HG03521 (cell line): Measurements from ENCODE around the gene JDP2.

Experiments used
- ATAC-seq: cut with Tn5 transposase; IDR thresholded peaks from one replicate; pipeline ENCODE4 v1.9.1; 2021; ENCODE audit warnings: mild to moderate bottlenecking, moderate library complexity; ENCODE audit not compliant: unreplicated experiment

The JDP2 gene

GRCh38 chr14:75409316-75410205, 18.3 kb upstream of the JDP2 start:
- no peak for ATAC-seq

DNA sequence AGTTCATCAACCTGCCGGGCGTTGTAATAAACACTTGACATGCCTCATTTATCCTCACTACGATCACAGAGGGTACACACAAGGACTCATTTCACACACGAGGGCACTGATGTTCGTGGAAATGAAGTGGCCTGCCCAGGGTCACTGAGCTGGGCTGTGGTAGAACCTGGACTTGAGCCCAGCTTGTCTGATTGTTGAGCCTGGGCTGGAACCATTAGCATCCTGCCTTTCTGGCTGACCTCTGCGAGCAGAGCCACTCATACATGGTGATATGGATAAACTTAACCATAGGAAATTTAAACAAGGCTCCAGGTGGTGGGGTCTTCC, 16.6 kb upstream of the JDP2 start:
- ATAC-seq: no peak

DNA sequence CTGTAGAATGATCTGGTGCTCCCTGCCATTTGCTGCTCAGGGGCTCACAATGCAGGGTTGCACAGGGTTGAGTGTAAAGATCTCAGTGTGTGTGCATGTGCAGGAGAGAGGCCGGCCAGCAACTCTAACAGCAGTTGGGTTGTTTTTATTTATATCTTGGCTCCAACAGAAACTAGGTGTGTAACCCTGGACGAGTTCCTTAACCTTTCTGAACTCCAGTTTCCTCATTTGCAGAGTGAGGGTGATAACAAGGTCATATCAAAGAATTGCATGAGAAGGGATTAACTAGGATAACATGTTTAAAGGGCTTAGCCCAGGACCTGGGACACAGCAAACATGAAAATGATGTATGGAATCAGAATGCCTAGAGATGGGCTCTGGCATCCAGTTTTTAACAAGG, 14.8 kb upstream of the JDP2 start:
- ATAC-seq: no peak

GRCh38 chr14:75417674-75418073, 10.1 kb upstream of the JDP2 start:
- no peak for ATAC-seq

- ATAC-seq: no peak
These were observed 8.7 kb upstream of the JDP2 start for GRCh38 chr14:75418850-75419768.

DNA sequence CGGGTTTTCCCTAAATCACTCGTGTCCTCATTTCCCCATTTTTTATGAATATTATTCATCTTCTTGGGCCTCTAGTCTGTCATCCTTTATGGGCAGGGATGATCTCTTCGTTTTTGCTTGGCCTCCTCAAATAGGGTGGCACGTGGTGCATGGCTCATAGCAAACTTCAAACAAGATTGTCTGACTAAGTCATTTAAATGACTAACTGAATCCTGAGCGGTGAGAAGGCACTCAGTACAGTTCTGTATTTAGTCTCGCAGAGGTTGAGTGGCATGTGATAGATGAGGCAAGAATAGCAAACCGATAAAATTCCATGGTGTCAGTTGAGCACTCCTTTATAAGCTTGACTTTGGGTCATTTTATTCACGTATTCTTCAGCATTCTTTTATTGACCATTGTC, 5.7 kb upstream of the JDP2 start:
- ATAC-seq: no peak

DNA sequence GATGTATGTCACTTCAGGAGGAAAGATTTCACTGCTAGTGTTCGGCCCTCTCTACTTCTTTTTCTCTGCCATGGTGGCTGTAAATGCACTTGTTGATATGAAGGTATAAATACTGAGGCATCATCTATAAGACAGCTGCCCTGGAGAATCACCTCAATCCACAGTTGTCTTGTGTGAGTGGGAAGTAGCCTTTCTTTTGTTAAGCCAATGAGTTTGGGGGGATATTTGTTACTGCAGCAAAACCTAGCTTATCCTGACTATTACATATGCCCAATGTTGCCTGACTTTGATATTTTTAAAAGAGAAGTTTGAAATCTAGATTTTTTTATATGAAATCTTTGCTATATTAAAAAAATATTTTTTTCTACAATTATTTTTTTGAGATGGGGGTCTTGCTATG, 3.3 kb upstream of the JDP2 start:
- no peak for ATAC-seq

DNA sequence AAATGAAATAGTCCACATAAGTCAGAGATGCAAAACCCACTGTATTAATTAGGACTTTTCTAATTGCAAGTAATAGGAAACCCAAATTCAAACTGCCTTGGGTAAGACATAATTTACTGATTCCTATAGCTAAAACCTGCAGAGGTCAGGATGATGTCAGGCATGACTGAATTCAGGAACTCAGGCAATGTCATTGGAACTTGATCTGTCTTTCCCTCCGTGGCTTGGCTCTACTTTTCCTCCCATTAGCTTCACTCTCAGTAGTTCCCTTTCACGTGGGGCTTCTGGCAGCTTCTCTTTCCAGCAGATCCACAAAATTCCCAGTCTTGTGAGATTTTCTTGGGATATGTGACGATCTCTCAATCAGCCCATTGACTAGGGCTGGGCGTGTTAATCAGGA, 2.4 kb upstream of the JDP2 start:
- ATAC-seq: no peak

DNA sequence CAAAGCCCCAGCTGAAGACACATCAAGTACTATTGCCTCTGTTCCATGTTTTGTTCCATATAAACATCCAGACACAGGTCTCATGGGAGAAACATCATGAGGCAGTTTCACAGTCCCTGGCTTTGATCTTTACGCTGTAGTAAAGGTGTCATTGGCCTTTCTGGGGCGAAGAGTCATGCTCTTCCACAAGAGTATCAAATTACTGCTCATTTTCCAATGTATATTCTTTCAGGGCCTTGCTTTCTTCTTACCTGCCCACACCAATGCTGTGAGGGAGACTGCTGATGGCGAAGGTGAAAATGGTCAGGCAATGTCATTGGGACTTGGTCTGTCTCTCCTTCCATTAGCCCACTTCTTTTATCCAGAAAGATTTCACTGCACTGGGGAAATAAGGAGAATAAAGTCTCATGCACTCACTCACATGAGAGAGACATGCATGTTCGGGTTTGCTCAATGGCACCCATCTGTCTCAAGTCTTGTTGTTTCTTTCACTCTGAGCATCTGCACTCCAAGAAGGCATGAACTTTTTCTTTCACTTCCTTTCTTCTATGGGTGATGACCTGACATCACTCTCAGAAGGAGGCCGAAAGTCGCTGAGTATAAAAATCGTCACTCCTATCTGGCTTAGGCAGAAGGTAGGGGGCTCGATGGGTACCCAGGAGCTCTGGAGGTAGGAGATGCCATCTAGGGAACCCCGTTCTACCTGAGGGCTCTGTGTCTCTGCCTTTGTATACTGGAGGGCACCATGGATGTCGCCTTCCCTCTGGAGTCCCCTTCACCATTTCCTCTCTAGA, 1.3 kb upstream of the JDP2 start:
- ATAC-seq: peak; percentile 50

DNA sequence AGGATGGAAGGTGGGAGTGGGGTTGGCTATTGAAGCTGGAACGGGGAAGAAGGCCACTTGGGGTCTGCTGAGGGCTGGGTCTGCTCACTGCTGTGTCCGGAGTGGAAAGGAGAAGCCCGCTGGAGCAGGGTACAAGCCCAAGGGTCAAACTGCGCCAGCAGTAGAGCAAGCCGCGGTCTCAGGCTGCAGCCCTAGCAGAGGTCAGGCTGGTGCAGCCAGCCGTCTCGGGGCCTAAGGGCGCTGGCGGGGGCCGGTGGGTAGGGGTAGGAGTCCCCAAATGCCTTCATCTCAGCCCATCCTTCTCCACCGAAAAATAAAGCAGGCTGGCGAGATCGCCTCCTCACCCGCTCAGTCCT, 718 bp upstream of the JDP2 start:
- ATAC-seq: peak; percentile 27

DNA sequence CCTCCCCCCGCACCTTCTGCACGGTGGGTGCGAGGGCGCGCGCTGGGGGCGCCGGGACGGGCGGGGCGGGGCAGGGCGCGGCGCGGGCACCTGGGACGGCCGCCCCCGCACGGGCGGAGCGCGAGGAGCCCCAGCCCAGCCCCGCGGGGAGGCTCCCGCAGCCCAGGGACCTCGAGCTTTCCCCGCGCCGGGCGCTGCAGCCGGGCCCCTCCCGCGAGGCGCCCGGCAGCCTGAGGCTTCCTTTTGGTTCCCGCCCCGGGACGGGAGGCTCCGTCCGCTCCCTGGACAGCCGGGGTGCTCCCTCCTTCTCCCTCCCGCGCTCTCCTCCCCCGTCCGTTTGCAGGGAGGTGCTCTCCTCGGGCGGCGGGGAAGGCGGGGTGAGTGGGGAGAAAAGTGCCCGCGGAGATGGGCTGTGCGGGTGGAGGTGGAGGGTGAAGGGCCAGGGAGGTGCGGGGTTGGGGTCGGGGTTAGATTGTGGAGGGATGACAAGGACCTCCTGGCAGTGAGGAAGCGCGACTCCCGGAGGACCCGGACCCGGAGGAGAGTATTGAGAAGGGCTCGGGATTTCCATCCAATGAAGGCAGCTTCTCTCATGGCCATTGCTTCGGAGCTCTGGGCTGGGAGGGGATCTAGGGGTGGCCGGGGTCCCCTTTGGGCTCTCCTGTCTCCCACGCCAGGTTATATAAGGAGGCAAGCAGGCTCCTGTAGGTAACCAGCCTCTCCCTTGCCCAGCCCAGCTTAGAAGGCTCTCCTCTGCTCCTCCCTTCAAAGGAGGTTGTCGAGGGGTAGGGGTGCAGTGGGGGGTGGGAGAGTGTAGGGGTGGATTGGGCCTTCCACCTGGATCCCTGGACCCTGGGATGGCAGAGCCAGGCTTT, 645 bp downstream of the JDP2 start:
- peak; percentile 17 for ATAC-seq

DNA sequence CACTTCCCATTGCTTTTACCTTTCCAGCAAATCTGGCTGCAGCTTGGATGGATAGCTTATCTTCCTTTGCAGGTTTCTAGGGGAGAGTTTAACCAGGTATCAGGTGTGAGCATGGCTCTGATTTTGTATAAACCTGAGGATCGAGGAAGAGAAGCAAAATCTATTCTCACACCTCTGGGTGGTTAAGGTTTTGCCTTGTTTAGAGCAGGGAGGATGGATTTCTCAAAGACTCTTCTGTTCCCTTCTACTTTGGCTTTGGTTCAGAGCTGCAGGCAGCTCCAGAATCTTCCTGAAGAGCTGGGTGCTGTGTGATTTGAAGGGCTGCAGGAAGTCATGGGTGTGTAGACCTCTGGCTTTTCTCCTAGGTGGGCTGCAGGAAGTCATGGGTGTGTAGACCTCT, 1.7 kb downstream of the JDP2 start:
- ATAC-seq: no peak

- no peak for ATAC-seq
These were observed 2.3 kb downstream of the JDP2 start for GRCh38 chr14:75430116-75430515.

DNA sequence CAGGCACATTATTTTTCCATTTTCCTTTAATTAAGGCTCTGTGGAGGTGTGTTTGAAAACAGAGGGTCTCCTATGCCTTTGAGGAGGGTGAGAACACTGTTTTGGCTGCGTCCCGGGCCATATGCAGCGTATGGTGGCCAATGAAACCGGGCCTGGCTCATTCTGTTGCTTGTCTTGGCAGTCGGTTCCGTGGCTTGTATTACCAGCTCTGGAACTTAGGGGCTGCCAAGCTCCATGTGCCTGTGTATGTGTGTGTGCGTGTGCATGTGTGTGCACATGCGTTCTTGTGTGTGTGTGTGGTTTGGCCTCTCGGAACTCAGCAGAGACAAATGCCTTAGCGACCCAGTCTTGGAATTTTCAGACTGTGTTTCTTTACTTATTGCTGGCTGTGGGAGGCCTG, 2.7 kb downstream of the JDP2 start:
- no peak for ATAC-seq

DNA sequence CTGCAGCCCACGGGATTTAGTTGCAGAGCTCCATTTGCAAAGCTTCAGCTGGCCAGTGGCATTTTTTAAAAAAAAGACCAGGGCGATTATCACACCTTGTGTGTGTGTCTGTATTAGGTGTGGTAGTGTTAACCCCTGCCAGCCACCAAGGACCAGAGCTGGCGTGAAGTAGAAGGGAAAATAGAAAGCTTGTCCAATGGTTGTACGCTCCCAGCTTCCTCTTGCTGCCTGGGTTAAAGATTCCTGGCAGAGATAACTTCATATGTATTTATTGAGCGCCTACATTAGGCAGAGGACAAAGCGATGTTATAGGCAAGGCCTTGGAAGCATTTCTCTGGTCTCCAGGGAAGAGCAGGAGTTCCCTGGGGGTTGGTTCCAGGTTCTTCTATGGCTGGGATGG, 3.2 kb downstream of the JDP2 start:
- ATAC-seq: no peak

GRCh38 chr14:75431827-75432226, 4.0 kb downstream of the JDP2 start:
- ATAC-seq: no peak

DNA sequence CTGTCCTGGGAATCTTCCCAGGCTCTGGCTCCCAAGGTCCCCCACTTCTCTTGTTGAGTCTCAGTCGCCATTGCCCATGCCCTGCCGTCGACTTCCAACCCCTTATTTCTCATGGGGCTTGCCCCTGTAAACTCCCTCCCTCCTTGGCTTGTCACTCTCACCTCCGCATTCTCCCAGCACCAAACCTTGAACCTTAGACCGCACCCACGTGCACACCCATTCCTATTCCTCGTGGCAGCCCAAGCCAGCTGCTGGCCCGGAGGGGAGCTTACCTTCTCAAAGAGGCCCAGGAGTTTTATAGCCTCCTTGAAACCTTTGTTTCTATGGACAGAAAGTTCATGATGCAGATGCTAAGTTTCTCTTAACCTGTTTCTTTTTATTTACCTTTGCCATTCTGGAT, 4.6 kb downstream of the JDP2 start:
- no peak for ATAC-seq

DNA sequence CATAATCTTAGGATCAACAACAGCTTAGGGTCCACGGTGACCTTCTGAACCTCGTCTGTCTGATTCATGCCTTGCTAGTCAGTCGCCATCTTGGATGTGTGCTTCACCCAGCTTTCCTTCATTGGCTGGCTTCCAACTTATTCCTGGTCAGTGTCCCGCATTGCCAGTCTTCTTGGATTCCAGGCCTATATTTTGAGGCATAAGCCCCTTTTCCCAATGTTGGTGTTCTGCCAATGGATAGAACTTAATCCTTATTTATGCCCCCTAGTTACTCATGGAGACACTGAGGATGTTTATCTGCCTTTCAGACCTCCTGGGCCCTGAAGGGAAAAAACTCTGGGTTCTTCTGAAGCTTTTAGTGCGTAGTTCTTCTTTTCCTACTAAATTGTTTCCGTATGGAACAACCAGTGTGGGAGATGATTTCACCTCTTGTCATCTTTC, 5.8 kb downstream of the JDP2 start:
- ATAC-seq: no peak

DNA sequence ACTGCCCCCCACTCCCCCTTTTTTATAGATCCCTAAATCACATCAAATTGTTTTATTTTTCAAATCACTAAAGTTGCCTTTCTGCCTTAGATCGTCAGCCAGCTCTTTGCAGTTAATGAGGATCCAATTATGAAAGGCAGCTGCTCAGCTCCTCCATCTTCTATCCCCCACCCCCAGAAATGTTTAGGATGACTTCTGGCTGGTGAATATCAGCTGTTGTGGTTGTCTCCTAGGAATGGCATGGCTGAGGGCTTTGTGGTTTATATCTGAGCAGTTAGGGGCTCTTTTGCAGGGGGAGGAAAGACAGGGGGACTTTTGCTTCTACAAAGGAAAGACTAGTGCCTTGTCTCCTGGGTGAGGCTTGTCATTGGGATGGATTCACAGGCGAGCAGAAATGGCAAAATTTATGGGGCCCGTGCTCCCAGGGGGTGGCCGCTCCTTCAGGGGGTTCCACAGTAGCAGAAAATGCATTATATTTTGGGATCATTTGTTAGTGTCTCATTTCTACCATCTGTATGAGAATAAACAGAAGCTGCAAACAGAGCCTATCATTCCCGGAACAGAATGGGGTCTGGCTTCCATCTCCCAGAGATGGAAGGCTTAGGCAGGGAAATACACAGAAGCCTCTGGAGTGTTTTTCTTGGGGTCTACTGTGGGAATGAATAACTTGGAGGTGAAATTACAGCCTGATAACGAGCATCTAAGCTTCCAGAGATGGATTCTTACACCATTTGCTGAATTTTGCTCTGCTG, 6.5 kb downstream of the JDP2 start:
- no peak for ATAC-seq

GRCh38 chr14:75434890-75435248, 7.0 kb downstream of the JDP2 start:
- ATAC-seq: no peak
